ENCODE results near the gene CTXND1.

The CTXND1 gene

DNA sequence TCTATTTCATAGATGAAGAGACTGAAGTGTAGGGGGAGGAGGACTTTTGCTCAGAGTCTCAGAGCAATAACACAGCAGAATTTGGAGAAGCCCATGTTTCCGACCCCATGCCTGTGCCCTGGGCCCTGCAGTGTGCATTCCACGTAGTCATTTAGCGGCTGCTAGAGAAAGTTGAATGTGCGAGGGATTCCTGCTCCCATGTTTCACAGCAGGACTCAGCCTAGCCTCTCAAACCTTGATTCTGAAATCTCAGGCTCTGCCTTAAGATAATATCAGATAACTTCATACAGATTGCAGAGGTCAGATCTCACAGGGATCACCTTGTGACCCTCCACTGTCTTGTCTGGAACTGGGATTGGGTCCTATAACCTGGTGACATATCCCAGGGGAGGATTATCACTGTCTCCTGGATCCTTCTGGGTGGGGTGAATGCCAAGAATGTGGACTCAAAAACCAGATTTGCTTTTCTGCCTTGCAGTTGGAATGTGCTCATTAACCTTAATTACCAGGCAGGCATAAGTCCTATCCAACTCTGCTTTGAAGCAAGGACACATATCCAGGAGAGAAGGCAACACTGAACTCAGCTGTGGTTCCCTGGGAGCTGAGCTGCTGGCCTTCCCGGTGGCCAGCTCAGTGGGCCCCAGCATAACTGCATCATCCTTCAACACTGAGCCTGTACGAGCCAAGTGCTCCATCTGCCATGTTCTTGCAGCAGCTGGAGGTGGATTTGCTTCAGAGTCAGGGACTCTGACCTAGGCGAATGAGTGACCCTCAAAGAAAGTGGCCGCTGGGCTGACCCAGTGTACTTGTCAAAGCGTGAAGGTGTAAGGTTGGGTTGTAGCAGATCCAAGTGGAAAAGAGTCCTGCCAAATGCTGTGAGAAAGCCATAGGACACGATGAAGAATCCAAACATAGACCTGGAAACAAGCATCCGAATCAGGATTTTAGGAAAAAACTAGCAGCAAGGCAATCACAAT lies 43.0 kb downstream of the CTXND1 start:
- no peak for DNase-seq

DNA sequence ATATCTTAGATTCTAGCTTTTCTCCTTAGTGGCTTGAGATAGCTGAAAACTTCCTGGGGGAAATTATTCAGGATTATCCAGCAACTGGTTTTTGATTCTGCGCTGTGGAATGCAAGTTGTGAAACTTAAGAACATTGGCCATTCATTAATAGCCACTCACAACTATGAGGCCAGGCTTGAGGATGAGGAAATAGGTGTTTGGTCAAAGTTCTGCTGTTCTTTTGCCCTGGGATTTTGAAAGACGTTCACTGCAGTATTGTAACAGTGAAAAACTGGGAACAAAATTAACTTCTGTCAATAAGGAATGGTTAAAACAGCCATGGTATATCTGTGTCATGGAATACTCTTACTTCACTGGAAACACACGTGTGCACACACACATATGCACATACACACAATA lies 44.1 kb downstream of the CTXND1 start:
- DNase-seq, result no peak

DNA sequence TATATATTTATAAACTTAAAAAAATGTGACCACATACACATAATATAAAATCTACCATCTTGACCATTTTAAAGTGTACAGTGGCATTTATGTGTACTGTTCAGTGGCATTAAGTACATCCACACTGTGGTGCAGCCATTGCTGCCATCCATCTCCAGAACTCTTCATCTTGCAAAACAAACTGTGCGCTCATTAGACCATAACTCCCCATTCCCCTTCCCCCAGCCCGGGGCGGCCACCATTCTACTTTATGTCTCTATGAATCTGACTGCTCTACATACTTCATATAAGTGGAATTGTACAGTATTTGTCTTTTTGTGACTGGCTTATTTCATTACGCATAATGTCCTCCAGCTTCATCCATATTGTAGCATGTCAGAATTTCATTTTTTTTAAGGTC lies 47.8 kb downstream of the CTXND1 start:
- no peak for DNase-seq

DNA sequence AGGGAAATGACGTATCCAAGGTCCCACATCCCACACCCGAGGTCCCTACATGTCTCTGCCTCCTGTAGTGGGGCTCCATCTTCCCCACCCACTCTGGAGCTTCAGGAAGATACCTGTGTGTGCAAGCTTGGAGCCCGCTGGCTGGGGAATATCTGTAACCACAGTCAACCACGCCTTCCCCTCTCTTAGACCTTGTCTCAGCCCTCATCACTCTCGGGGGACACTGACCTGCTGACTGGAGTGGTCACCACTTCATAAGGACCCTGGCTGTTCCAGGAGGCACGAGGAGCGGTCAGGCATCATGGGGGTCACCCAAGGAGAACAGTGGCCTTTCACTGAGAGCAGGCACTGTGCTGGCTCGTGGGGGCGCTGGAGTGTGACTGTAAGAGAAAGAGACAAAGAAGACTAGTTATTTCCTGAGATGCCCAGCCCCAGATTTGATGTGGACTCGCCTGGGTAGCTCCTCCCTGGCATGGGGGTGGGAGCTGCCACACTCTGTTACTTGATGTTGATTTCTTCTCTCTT lies 48.6 kb downstream of the CTXND1 start:
- no peak for DNase-seq

DNA sequence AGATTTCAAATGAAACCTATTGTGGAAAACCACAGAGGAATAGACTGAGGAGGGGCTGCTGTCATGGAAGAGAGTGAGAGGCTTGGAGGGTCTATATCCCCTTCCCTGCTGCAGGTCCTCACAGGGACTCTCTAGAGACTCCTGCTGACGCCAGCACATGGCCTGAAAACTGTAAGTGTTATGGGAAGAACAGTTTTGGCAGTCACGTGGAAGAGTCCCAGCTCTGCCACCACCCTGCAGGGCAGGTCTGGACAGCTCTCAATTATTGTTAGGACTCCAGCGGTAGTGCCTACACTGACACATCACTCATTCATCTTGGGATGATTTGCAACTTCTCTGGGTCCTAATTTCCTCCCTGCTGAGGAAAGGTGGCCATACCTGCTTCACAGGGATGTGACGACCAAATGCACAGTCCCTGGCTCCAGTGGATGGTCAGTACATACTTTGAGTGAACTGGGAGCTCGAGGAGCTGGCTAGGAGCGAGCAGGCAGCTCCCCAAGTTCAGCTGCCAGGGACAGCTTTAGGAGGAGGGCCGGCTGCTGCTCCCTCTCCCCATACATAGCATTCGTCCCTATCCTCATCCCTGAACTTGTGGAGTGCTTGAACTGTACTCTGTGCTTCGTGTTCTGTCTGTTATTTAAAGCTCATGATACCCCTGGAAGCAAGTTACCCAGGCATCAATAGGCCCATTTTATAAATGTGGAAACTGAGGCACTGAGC lies 49.2 kb downstream of the CTXND1 start:
- DNase-seq, result no peak

DNA sequence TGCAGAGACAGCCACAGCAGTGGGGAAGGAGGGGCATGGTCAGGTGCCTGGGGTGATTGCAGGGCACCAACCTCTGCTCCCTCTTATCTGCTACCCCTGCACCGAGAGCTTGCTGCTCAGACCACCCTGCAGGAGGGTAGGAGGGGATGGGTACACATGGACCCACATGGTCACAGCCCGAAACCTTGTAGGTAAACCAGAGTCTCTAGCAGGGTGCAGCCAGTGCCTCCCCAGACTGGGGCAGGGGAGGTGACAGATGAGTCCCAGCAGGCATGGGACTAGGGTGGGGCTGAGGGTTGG lies 50.0 kb downstream of the CTXND1 start:
- DNase-seq, result no peak

DNA sequence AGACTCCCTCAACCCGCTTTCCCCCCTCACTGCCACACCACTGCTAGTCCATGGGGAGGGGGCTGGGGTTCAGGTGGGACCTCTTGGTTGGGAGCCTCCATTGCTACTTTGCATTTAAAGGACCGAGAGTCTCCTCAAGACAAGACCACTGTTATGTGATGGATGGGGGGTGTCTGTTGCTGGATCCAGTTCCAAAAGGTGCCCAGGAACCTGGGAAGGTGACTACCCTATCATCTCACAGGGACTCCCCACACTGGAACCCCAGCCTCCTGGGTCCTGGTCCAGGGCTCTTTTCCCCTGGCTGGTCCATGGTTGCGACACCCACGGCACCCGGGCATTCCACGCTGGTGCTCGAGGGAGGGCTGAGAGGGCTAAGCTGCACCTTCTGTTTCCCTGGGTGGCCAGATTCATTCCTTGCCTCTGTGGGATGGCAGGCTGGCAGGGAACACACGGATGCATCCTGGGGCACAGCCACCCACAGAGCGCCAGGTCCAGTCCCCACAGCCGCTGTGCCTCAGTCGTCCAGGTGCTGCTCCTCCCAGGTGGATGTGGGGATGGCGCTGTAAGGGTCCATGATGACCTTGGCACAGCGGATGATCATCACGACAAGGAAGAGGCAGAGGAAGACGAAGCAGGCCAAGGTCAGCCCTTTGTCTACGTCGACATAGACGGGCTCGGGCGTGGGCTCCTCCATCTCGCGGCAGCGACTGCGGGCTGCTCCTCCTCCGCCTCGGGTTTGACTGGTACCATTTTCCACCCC lies 50.6 kb downstream of the CTXND1 start:
- DNase-seq, result no peak

DNA sequence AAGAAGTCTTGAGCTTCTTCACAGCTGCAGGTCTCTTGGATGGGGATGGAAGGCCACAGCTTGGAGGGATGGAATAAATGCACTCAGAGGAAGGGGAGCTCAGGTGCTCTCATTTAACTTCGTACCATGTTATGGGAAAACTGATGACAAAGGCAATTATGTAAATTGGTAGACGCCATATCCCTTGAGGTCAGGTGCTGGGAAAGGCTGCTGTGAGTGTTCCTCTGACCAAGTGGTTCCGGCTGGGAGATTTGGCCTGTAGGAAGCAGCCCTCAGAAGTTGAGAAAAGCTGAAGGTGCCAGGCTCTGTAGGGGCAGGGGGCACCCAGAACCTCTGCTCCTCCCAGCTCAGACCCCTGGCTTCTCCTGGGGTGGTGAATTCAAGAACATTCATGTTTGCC lies 52.1 kb downstream of the CTXND1 start:
- DNase-seq, result no peak

DNA sequence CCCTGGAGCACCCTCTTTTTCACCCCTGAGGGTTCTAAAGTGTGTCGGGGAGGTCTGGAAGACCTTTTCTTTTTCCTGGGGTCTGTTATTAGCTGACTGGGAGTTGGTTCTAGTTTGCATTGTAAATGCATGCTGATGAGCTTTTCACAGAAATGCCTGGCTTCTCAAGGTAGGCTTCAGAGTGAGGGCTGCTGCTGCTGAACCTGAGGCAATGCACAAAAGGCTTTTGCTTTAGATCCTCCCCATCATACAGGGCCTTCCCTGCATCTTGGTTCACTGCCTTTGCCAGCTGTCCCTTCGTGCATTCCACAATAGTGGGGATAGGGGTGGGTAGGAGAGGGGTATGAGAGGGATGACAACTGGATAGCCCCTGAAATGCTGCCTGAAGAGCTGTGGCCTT lies 52.6 kb downstream of the CTXND1 start:
- DNase-seq, result no peak

DNA sequence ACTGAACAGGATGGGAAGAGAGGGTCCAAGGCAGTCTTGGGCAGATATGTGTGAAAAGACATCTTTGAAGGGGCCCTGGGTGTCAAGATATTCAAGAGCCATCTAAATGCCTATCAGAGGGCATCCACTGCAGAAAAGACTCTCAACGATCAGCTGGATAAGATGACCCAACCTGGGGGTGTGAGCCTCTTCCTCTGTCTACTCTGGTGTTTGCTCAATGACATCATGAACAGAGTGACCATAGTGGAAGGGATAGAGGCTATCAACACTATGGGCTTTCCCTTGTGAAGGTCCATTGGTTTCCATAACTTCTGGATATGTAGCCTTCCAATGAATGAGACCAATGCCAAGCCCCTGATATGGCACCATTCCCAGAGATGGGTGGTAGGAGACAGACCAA lies 57.1 kb downstream of the CTXND1 start:
- no peak for DNase-seq

DNA sequence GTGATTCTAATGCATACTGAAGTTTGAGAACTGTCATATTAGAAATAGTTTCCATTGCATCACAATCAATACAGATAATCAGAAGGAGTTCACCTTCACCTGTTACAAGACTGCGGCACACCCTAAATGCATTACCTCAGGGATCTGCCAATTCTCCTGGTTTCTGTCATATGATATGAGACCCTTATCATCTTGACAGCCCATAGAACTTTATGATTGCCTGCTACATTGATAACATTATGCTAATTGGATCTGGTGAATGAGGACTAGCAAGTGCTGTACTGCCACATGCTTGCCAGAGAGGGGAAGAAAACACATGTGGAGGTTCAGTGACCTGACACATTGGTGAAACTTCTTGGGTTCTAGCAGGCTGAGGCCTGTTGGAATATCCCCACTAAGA lies 57.8 kb downstream of the CTXND1 start:
- DNase-seq, result no peak

DNA sequence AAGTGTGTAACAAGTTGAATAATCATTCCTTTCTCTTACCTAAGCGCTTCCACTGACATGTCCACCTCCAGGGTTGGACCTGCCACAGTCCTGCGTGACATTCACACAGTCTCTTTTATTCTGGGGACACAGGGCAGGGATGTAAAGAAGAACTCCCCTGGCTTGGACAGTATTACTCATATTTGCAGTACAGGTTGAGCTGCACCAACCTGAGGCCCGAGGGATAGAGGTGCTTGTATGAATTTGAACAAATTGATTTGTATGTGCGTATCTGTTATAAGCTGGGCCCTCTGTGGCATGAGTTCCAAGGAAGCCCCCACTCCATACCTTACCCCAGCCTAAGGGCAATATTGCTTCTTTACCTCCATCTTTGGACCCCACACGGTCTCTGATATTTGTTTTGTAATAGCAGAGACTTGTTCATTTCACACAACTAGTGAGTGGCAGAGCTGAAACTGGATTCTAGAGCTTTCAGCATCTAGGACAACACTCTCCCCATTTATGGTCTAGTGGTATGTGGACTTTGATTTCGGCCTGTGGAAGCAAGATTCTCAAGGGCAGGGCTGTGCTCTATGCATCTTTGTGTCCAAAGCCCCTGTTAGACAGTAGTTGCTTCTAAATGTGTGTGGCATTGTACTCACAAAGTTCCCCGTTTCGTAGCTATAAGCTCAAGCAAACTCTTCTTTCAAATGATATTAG lies 60.0 kb downstream of the CTXND1 start:
- no peak for DNase-seq

DNA sequence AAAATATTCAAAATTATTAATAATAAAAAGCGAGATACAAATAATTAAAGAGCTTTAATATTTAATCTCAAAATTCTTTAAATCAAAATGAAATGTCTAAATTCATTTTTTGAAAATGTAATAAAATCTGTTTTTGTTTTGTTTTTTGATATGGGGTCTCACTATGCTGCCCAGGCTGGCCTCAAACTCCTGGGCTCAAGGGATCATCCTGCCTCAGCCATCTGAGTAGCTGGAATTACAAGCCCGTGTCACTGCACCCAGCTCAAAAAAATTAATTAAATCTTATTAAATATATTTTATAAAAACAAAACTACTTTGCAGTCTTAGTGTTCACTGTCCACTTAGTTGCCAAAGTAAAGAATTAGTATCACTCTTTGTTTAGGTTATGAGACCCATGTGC lies 60.8 kb downstream of the CTXND1 start:
- DNase-seq, result no peak

DNA sequence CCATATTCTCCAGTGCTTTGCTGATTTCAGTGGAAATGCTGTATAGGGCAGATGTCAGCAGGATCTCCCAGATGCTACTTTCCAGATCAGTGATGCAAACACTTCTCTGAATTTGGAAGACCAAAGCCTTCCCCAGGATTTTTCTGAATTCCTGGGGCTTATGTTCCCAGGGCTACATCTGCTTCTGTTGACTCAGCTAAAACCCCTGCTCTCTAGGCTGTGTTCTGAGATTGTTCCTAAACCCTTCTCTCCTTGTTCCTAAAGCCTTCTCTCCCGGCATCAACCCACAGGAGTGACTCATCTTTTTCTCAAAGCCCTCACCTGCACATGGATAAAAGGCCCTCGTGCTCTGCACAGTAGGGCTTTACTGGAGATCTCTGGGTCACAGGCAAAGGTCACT lies 63.8 kb downstream of the CTXND1 start:
- DNase-seq, result no peak

DNA sequence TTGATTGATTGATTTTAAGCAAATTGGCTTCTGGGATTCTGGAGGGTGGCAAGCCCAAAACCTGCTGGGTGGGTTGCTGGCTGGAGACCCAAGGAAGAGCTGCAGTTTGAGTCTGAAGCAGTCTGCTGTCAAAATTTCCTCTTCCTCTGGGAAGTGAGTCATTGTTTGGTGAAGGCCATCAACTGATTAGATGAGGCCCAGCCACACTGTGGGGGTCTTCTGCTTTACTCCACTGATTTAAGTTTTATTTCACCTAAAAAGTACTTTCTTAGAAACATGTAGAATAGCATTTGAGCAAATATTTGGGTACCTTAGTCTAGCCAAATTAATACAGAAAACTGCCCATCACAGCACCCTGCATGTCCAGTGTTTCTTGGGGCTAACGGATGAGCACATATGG lies 65.4 kb downstream of the CTXND1 start:
- no peak for DNase-seq

DNA sequence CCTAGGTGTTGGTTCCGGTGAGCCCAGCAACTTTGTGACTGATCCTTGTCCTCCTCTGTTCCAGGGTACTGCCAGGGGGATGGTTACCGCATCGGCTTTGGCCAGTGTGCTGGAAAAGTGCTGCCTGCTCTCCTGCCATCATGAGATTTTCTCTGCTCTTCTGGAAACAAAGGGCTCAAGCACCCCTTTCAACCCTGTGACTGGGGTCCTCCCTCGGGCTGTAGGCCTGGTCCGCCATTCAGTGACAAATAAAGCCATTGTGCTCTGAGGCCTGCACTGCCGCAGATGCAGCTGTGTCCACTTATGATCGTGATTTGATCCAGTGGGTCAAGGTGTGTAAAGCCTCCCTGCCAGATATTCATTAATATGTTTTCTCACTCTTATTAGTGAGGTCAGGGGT lies 65.9 kb downstream of the CTXND1 start:
- DNase-seq, result no peak

DNA sequence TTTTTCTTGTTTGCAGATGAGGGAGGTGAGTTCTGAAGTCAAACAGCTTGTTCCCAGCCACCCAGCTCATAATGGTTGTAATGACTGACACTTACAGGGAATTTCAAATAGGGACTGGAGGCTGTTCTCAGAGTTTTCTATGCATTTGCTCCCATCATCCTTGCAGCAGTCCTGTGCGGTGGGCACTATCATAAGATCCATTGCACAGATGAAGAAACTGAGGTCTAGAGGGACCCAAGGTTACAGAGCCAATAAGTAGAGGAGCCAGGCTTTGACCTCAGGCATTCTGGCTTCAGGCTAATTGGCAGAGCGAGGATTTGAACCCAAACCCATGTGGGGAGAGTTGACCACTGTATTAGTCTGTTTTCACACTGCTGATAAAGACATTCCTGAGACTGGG lies 66.9 kb downstream of the CTXND1 start:
- no peak for DNase-seq

DNA sequence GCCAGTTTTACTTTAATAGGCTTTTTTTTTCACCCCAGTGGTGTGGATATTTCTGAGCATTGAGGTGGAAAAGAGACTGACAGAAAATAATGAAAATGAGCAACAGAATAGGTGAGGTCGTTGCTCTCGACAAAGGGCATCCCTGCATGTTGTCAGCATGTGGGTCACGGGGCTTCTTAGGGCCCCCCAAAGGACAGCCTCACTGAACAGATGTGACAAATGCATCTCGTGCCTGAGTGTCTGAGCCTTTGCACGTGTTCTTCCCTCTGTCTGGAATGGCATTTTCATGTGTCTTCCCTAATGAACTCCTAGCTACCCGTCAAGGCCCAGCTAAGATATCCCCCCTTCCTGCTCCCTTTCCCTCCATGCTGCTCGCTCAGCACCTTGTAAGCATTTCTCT lies 67.5 kb downstream of the CTXND1 start:
- no peak for DNase-seq

DNA sequence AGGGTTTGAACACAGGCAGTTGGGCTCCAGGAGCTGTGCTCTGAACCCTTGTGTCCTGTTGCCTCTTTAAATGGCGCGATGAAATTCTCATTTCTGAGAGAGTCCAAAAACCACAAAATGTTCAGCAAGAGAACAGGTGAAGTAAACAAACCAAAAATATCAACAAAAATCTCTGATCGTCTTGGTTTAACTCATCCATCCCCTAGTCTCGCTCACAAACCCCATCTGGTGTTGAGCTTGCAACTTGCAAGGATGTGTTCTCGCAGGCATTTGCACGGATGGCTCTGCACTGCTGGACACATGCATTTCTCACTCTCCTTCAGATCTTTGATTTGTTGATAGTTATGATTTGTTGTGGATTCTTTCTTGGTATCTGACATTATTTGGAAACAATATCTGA lies 68.1 kb downstream of the CTXND1 start:
- DNase-seq, result no peak

DNA sequence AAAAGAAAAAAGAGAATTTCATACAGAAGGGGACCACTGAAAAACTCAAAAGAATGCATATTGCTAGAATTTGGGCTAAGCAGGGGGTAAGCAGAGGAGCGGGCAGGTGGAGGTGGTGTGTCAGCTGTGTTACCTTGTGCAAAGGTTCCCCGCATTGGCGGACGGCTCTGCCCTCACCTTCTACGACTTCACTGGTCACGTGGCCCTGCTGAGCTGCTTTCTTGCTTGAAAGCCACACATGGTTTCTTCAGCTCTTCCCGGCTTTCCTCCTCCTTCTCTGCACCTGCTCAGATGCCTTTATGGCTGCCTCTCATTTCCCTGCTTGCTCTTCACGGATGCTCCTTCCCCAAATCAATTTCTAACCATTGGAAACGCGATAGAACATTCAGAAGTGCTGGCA lies 68.7 kb downstream of the CTXND1 start:
- DNase-seq, result no peak

DNA sequence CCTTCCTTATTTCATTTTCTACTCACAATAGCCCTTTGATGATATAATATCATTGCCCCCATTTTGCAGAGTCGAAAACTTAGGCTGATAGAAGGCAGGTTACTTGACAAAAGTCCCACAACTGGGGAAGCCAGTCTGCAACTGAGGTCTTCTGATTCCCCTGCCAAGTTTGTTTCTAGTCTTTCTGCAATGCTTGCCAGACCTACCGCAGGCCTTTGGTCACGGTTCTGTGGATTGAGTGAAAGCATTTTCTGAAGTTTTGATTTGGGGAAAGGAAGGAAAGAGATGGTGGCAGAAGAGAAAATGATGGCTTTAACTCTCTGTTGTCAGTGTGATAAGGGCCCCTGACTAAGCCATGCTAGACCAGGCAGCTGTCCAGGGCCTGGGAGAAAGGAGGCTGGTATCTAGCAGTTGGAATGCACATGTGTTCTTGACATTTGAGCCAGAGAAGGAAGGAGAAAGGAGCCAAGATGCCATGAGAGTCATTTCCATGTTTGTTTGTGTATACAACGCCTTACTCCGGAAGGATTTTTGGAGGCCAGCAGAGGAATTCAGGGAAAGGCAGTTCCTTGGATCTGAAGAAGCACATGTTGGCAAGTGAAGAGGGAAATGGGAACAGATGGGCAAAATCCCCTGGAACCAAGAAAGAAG lies 69.3 kb downstream of the CTXND1 start:
- no peak for DNase-seq

DNA sequence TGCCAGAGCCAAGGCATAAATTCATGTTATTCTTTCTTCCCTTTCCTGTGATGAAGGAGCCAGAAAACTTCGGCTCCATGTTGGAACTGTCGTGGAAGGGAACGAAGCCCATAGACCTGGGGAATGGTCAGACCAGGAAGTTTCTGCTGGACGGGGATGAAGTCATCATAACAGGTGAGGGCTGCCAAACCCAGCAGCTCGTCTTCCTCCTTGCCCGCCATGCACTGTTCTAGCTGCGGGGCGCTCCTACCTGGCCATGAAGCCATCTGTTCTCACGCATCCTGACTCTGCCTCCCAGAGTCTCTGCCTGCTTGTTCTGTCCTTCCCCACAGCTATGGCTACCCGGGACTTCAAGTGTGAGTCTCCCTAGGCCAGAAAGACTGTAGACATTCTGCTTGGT lies 71.0 kb downstream of the CTXND1 start:
- no peak for DNase-seq

All from CD4-positive, alpha-beta T cell treated with Interferon gamma for 1 hour (primary cell).